Activated naive CD4-positive, alpha-beta T cell treated with anti-CD3 and anti-CD28 coated beads, Interleukin-2, amount 50 U/mL, for 72 hours (primary cell): ENCODE results near the gene RABGAP1L. TPM values are rescaled to one million over a fixed set of nuclear protein-coding genes. Genes with fewer than 3 reads are reported as not detected.
"Not testable (repeated sequence)": the region's sequence is repeated elsewhere in the genome, so short reads cannot be mapped to it uniquely, and the experiment has no call there.

Experiments used
- ATAC-seq, 2 donors: fragments of 150-1000 bp; cut with Tn5 transposase; 2 replicates each; pipeline ENCODE4 v1.10.0; 2021; ENCODE audit warnings: mild to moderate bottlenecking in 2 of 2, moderate library complexity in 2 of 2
- DNase-seq, 2 donors: peaks; one replicate each; pipeline ENCODE4 v3.0.0; 2021 to 2022; ENCODE audit warnings: low spot score in 2 of 2
- H3K27ac Mint-ChIP-seq, 2 donors: one replicate each; pipeline ENCODE4 v1.8.0; 2022; ENCODE audit warnings: mild to moderate bottlenecking in 2 of 2, mixed read lengths in 2 of 2
- H3K36me3 Mint-ChIP-seq, 2 donors: one replicate each; pipeline ENCODE4 v1.8.0; 2022; ENCODE audit warnings: mixed read lengths in 2 of 2
- H3K9me3 Mint-ChIP-seq, 2 donors: one replicate each; pipeline ENCODE4 v1.8.0; 2022; ENCODE audit warnings: mixed read lengths in 2 of 2
- total RNA-seq, 2 donors: library from RNA; stranded (reverse); gene quantifications; one replicate each; pipeline ENCODE4 v1.2.3, GENCODE V29; 2022

RABGAP1L gene
- total RNA-seq, 2 donors from 2014 or later, result 24.0 to 26.8 TPM

GRCh38 chr1:174447866-174448530, 288.7 kb downstream of the RABGAP1L start, which contains the start of gene GPR52:
Gene GPR52, plus strand, starts transcription at chr1:174447964. Its CDS starts 148 bp downstream, at chr1:174448112.
- ATAC-seq (no peak), DNase-seq (no peak)
- Mint-ChIP-seq H3K9me3 (no peaks in the 10 kb centered on the region), H3K36me3 (peaks cover 0 to 8% of the 10 kb centered on the region in 2 donors), H3K27ac (no peak within 1 kb of the TSS)

- Mint-ChIP-seq H3K36me3 (peaks cover 0 to 8% of the 10 kb centered on the region in 2 donors), H3K27ac (no peak overlapping the region), H3K9me3 (no peaks in the 10 kb centered on the region)
- ATAC-seq (no peak), DNase-seq (no peak)
These were observed 289.2 kb downstream of the RABGAP1L start for GRCh38 chr1:174448531-174448883.

- ATAC-seq (no peak), DNase-seq (no peak)
- Mint-ChIP-seq H3K27ac (no peak overlapping the region), H3K9me3 (no peaks in the 10 kb centered on the region), H3K36me3 (peaks cover 0 to 8% of the 10 kb centered on the region in 2 donors)
These were observed 289.7 kb downstream of the RABGAP1L start for GRCh38 chr1:174448974-174449373.

- Mint-ChIP-seq H3K9me3 (no peaks in the 10 kb centered on the region), H3K36me3 (peaks cover 0 to 8% of the 10 kb centered on the region in 2 donors), H3K27ac (no peak overlapping the region)
- ATAC-seq, result no peak
- DNase-seq, result no peak
These were observed 292.1 kb downstream of the RABGAP1L start for GRCh38 chr1:174451408-174451807.

- H3K9me3 Mint-ChIP-seq, result no peaks in the 10 kb centered on the region
- H3K36me3 Mint-ChIP-seq, result no peaks in the 10 kb centered on the region
- DNase-seq (no peak), ATAC-seq (no peak)
- H3K27ac Mint-ChIP-seq, result no peak overlapping the region
These were observed 306.5 kb downstream of the RABGAP1L start for GRCh38 chr1:174465855-174466254.

GRCh38 chr1:174466607-174467006, 307.3 kb downstream of the RABGAP1L start:
- Mint-ChIP-seq H3K36me3 (no peaks in the 10 kb centered on the region), H3K27ac (peak overlapping the region in 1 of 2 donors; percentile 60), H3K9me3 (no peaks in the 10 kb centered on the region)
- DNase-seq, result no peak
- no peak for ATAC-seq

- no peak for DNase-seq
- no peak overlapping the region for H3K27ac Mint-ChIP-seq
- ATAC-seq, result no peak
- H3K9me3 Mint-ChIP-seq, result no peaks in the 10 kb centered on the region
- no peaks in the 10 kb centered on the region for H3K36me3 Mint-ChIP-seq
These were observed 309.7 kb downstream of the RABGAP1L start for GRCh38 chr1:174469052-174469451.

- H3K36me3 Mint-ChIP-seq, result no peaks in the 10 kb centered on the region
- ATAC-seq (no peak), DNase-seq (no peak)
- H3K9me3 Mint-ChIP-seq, result no peaks in the 10 kb centered on the region
- no peak overlapping the region for H3K27ac Mint-ChIP-seq
These were observed 310.4 kb downstream of the RABGAP1L start for GRCh38 chr1:174469687-174470086.

- H3K27ac Mint-ChIP-seq, result no peak overlapping the region
- DNase-seq, result no peak
- H3K9me3 Mint-ChIP-seq, result no peaks in the 10 kb centered on the region
- no peak for ATAC-seq
- H3K36me3 Mint-ChIP-seq, result no peaks in the 10 kb centered on the region
These were observed 320.0 kb downstream of the RABGAP1L start for GRCh38 chr1:174479281-174479680.

- H3K36me3 Mint-ChIP-seq, result peaks cover 0 to 2% of the 10 kb centered on the region in 2 donors
- no peak for ATAC-seq
- no peak for DNase-seq
- no peaks in the 10 kb centered on the region for H3K9me3 Mint-ChIP-seq
- H3K27ac Mint-ChIP-seq, result no peak overlapping the region
These were observed 321.0 kb downstream of the RABGAP1L start for GRCh38 chr1:174480324-174480723.

GRCh38 chr1:174491606-174492005, 332.3 kb downstream of the RABGAP1L start:
- peaks cover 0 to 7% of the 10 kb centered on the region in 2 donors for H3K36me3 Mint-ChIP-seq
- no peak for ATAC-seq
- H3K27ac Mint-ChIP-seq, result no peak overlapping the region

GRCh38 chr1:174497478-174497877, 338.2 kb downstream of the RABGAP1L start:
- H3K36me3 Mint-ChIP-seq, result no peaks in the 10 kb centered on the region
- ATAC-seq (no peak), DNase-seq (no peak)
- H3K27ac Mint-ChIP-seq, result no peak overlapping the region
- H3K9me3 Mint-ChIP-seq, result peaks cover 0 to 5% of the 10 kb centered on the region in 2 donors

More at GRCh38 chr1:174491606-174492005, 332.3 kb downstream of the RABGAP1L start:
- no peak for DNase-seq
- H3K9me3 Mint-ChIP-seq, result peaks cover 12 to 13% of the 10 kb centered on the region in 2 donors

GRCh38 chr1:174516755-174517154, 357.4 kb downstream of the RABGAP1L start:
- not testable (repeated sequence) for H3K36me3 Mint-ChIP-seq, H3K27ac Mint-ChIP-seq, H3K9me3 Mint-ChIP-seq, ATAC-seq, DNase-seq

- no peak for DNase-seq
- no peak overlapping the region for H3K27ac Mint-ChIP-seq
- H3K36me3 Mint-ChIP-seq, result peaks cover 6% of the 10 kb centered on the region in 2 donors
- ATAC-seq, result no peak
- peaks cover 0 to 14% of the 10 kb centered on the region in 2 donors for H3K9me3 Mint-ChIP-seq
These were observed 360.5 kb downstream of the RABGAP1L start for GRCh38 chr1:174519844-174520243.

- no peak for ATAC-seq
- H3K36me3 Mint-ChIP-seq, result peaks cover 33 to 49% of the 10 kb centered on the region in 2 donors
- H3K9me3 Mint-ChIP-seq, result peaks cover 28 to 35% of the 10 kb centered on the region in 2 donors
- H3K27ac Mint-ChIP-seq, result no peak overlapping the region
- no peak for DNase-seq
These were observed 372.4 kb downstream of the RABGAP1L start for GRCh38 chr1:174531751-174532150.

- DNase-seq, result no peak
- peak; percentile 30 to 48 for ATAC-seq
- Mint-ChIP-seq H3K36me3 (peaks cover 30 to 40% of the 10 kb centered on the region in 2 donors), H3K9me3 (peaks cover 29 to 32% of the 10 kb centered on the region in 2 donors), H3K27ac (no peak overlapping the region)
These were observed 375.5 kb downstream of the RABGAP1L start for GRCh38 chr1:174534789-174535188.

- no peak for DNase-seq
- Mint-ChIP-seq H3K36me3 (peaks cover 30 to 44% of the 10 kb centered on the region in 2 donors), H3K9me3 (peaks cover 29 to 32% of the 10 kb centered on the region in 2 donors), H3K27ac (no peak overlapping the region)
- ATAC-seq, result no peak
These were observed 375.9 kb downstream of the RABGAP1L start for GRCh38 chr1:174535207-174535606.

- Mint-ChIP-seq H3K36me3 (peaks cover 39 to 54% of the 10 kb centered on the region in 2 donors), H3K9me3 (peaks cover 14 to 27% of the 10 kb centered on the region in 2 donors)
- ATAC-seq, H3K27ac Mint-ChIP-seq, DNase-seq: not testable (repeated sequence)
These were observed 384.1 kb downstream of the RABGAP1L start for GRCh38 chr1:174543421-174543820.
